Endothelial cell (in vitro differentiated cells): Measurements from ENCODE around the gene P2RY1. TPM values are rescaled to one million over a fixed set of nuclear protein-coding genes. Genes with fewer than 3 reads are reported as not detected.
"Not testable (repeated sequence)": the region's sequence is repeated elsewhere in the genome, so short reads cannot be mapped to it uniquely, and the experiment has no call there.

ENCODE experiments used
- DNase-seq: peaks from one replicate; pipeline ENCODE4 v3.0.0; 2021; ENCODE audit warnings: low spot score
- H3K27ac Mint-ChIP-seq: one replicate; pipeline ENCODE4 v1.8.0; 2021; ENCODE audit warnings: mixed read lengths, inconsistent platforms; ENCODE audit not compliant: unreplicated experiment
- H3K27me3 Mint-ChIP-seq: one replicate; pipeline ENCODE4 v1.8.0; 2021; ENCODE audit warnings: mild to moderate bottlenecking, moderate library complexity, mixed read lengths, inconsistent platforms; ENCODE audit not compliant: unreplicated experiment
- H3K36me3 Mint-ChIP-seq: one replicate; pipeline ENCODE4 v1.8.0; 2021; ENCODE audit warnings: mild to moderate bottlenecking, low read depth, mixed read lengths, inconsistent platforms; ENCODE audit not compliant: unreplicated experiment
- H3K4me1 Mint-ChIP-seq: one replicate; pipeline ENCODE4 v1.8.0; 2021; ENCODE audit warnings: mild to moderate bottlenecking, mixed read lengths, inconsistent platforms; ENCODE audit not compliant: unreplicated experiment
- H3K4me3 Mint-ChIP-seq: one replicate; pipeline ENCODE4 v1.8.0; 2021; ENCODE audit warnings: mild to moderate bottlenecking, mixed read lengths, inconsistent platforms; ENCODE audit not compliant: unreplicated experiment
- H3K9me3 Mint-ChIP-seq: one replicate; pipeline ENCODE4 v1.8.0; 2021; ENCODE audit warnings: mixed read lengths, inconsistent platforms; ENCODE audit not compliant: unreplicated experiment
- CTCF ChIP-seq: fragments of 200-600 bp; sonication (generic); IDR thresholded peaks from one replicate; pipeline ENCODE4 v1.5.0; 2021; ENCODE audit warnings: antibody characterized with exemption; ENCODE audit not compliant: unreplicated experiment
- total RNA-seq: library from RNA; stranded (reverse); fragmentation: NEBNext Ultra II Directional; extraction: Animal tissue kit (Norgen Biotek cat#: 25700); gene quantifications from one replicate; pipeline ENCODE4 v1.2.1, GENCODE V29; 2021; ENCODE audit not compliant: unreplicated experiment

Gene P2RY1
- total RNA-seq, 1 donor from 2014 or later, result 106 TPM

- peak overlapping the region; percentile 83 for H3K27ac Mint-ChIP-seq
- peaks cover 16% of the 10 kb centered on the region for H3K27me3 Mint-ChIP-seq
- H3K9me3 Mint-ChIP-seq, result no peaks in the 10 kb centered on the region
- H3K4me1 Mint-ChIP-seq, result peaks cover 32% of the 10 kb centered on the region
- H3K4me3 Mint-ChIP-seq, result peak overlapping the region; percentile 96
- no peak for DNase-seq
- no peak for TF ChIP-seq CTCF
- H3K36me3 Mint-ChIP-seq, result peaks cover 38% of the 10 kb centered on the region
Observed at GRCh38 chr3:152836269-152836668, 1.3 kb downstream of the P2RY1 start.

GRCh38 chr3:152839511-152839910 lies 4.6 kb downstream of the P2RY1 start:
- DNase-seq, result no peak
- H3K27me3 Mint-ChIP-seq, result peaks cover 11% of the 10 kb centered on the region
- no peaks in the 10 kb centered on the region for H3K9me3 Mint-ChIP-seq
- peak overlapping the region; percentile 96 for H3K4me3 Mint-ChIP-seq
- H3K36me3 Mint-ChIP-seq, result peaks cover 49% of the 10 kb centered on the region
- peaks cover 31% of the 10 kb centered on the region for H3K4me1 Mint-ChIP-seq
- no peak for TF ChIP-seq CTCF
- H3K27ac Mint-ChIP-seq, result no peak overlapping the region

GRCh38 chr3:152841131-152841530 lies 6.2 kb downstream of the P2RY1 start:
- Mint-ChIP-seq H3K36me3 (peaks cover 45% of the 10 kb centered on the region), H3K27me3 (peaks cover 4% of the 10 kb centered on the region), H3K4me1 (peaks cover 26% of the 10 kb centered on the region), H3K9me3 (no peaks in the 10 kb centered on the region), H3K27ac (no peak overlapping the region), H3K4me3 (no peak overlapping the region)
- TF ChIP-seq CTCF, result no peak
- DNase-seq, result no peak

GRCh38 chr3:152842413-152842812 lies 7.5 kb downstream of the P2RY1 start:
- no peak for TF ChIP-seq CTCF
- Mint-ChIP-seq H3K4me1 (peaks cover 21% of the 10 kb centered on the region), H3K27ac (no peak overlapping the region), H3K9me3 (peaks cover 2% of the 10 kb centered on the region), H3K36me3 (peaks cover 33% of the 10 kb centered on the region), H3K4me3 (no peak overlapping the region), H3K27me3 (no peaks in the 10 kb centered on the region)
- DNase-seq, result no peak

GRCh38 chr3:152843955-152844354 lies 9.0 kb downstream of the P2RY1 start:
- no peak for DNase-seq
- H3K4me3 Mint-ChIP-seq, result no peak overlapping the region
- TF ChIP-seq CTCF, result no peak
- H3K4me1 Mint-ChIP-seq, result peaks cover 15% of the 10 kb centered on the region
- peaks cover 35% of the 10 kb centered on the region for H3K36me3 Mint-ChIP-seq
- no peak overlapping the region for H3K27ac Mint-ChIP-seq
- H3K9me3 Mint-ChIP-seq, result peaks cover 8% of the 10 kb centered on the region
- no peaks in the 10 kb centered on the region for H3K27me3 Mint-ChIP-seq

- not testable (repeated sequence) for DNase-seq, H3K27ac Mint-ChIP-seq, H3K27me3 Mint-ChIP-seq, H3K4me3 Mint-ChIP-seq, H3K9me3 Mint-ChIP-seq, H3K4me1 Mint-ChIP-seq
- peaks cover 34% of the 10 kb centered on the region for H3K36me3 Mint-ChIP-seq
Observed at GRCh38 chr3:152846572-152847202, 11.8 kb downstream of the P2RY1 start.

- not testable (repeated sequence) for DNase-seq, H3K9me3 Mint-ChIP-seq, H3K27me3 Mint-ChIP-seq, H3K4me1 Mint-ChIP-seq, H3K27ac Mint-ChIP-seq
- H3K4me3 Mint-ChIP-seq, result peak overlapping the region; percentile 56
- H3K36me3 Mint-ChIP-seq, result peaks cover 28% of the 10 kb centered on the region
Observed at GRCh38 chr3:152847599-152847998, 12.7 kb downstream of the P2RY1 start.
